Parathyroid adenoma (tissue), 2 donors: Measurements from ENCODE around the gene RAE1.

Experiments used
- H2AFZ ChIP-seq: fragments of 300-600 bp; sonication (generic); one replicate; pipeline ENCODE4 v1.7.0; 2017; ENCODE audit warnings: antibody characterized with exemption, mild to moderate bottlenecking
- H3K27ac ChIP-seq: fragments of 300-600 bp; sonication (generic); one replicate; pipeline ENCODE4 v1.7.0; 2017
- H3K27me3 ChIP-seq: fragments of 300-600 bp; sonication (generic); one replicate; pipeline ENCODE4 v1.7.0; 2017; ENCODE audit warnings: low read length; ENCODE audit not compliant: control insufficient read depth, insufficient read depth
- H3K36me3 ChIP-seq: fragments of 300-600 bp; sonication (generic); one replicate; pipeline ENCODE4 v1.7.0; 2017; ENCODE audit warnings: low read length; ENCODE audit not compliant: control insufficient read depth, insufficient read depth
- H3K4me1 ChIP-seq: fragments of 300-600 bp; sonication (generic); one replicate; pipeline ENCODE4 v1.7.0; 2017; ENCODE audit warnings: control low read depth
- H3K4me2 ChIP-seq: fragments of 300-600 bp; sonication (generic); one replicate; pipeline ENCODE4 v1.7.0; 2017; ENCODE audit warnings: low read length
- H3K4me3 ChIP-seq: fragments of 300-600 bp; sonication (generic); one replicate; pipeline ENCODE4 v1.7.0; 2017; ENCODE audit warnings: low read depth, low read length
- H3K79me2 ChIP-seq: fragments of 300-600 bp; sonication (generic); one replicate; pipeline ENCODE4 v1.7.0; 2017; ENCODE audit warnings: control low read depth
- H3K9ac ChIP-seq: fragments of 300-600 bp; sonication (generic); one replicate; pipeline ENCODE4 v1.7.0; 2017; ENCODE audit warnings: mild to moderate bottlenecking
- H3K9me3 ChIP-seq: fragments of 300-600 bp; sonication (generic); one replicate; pipeline ENCODE4 v1.7.0; 2017; ENCODE audit warnings: low read length; ENCODE audit not compliant: control insufficient read depth
- CTCF ChIP-seq: fragments of 300-600 bp; sonication (generic); IDR thresholded peaks from one replicate; pipeline ENCODE4 v1.7.0; 2017; ENCODE audit warnings: antibody characterized with exemption, mild to moderate bottlenecking
- donor health status: primary hyperparathyroidism.

RAE1 gene

GRCh38 chr20:57310821-57311514 is 40.1 kb upstream of the RAE1 start:
- Histone ChIP-seq H3K27ac (no peak overlapping the region), H3K4me2 (no peak overlapping the region), H2AFZ (no peak overlapping the region), H3K79me2 (no peaks in the 10 kb centered on the region), H3K4me1 (no peaks in the 10 kb centered on the region), H3K4me3 (no peak overlapping the region), H3K36me3 (no peaks in the 10 kb centered on the region), H3K9me3 (no peaks in the 10 kb centered on the region), H3K9ac (no peak overlapping the region), H3K27me3 (no peaks in the 10 kb centered on the region)
- TF ChIP-seq CTCF: no peak

DNA sequence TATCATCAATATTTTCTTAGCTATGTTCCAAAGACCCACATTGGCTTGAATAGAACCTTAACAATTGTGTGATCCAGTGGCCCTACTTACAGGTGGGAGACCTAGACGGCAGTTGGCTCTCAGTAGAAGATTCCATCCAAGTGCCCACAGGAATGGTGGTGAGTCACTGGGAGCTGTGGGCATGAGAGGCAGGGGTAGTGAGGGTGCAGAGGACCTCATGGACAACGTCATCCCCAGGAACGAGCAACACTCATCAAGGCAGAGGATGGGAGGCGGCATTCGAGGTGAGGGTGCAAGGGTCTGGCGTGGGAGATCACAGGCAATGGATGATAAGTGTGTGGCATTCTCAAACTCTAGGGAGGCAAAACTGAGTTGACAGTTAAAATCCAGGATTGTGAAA is 38.9 kb upstream of the RAE1 start:
- Histone ChIP-seq H3K27me3 (no peaks in the 10 kb centered on the region), H2AFZ (no peak overlapping the region), H3K9ac (no peak overlapping the region), H3K4me1 (no peaks in the 10 kb centered on the region), H3K9me3 (no peaks in the 10 kb centered on the region), H3K4me2 (no peak overlapping the region), H3K4me3 (no peak overlapping the region), H3K79me2 (no peaks in the 10 kb centered on the region), H3K36me3 (no peaks in the 10 kb centered on the region), H3K27ac (no peak overlapping the region)
- TF ChIP-seq CTCF: no peak

DNA sequence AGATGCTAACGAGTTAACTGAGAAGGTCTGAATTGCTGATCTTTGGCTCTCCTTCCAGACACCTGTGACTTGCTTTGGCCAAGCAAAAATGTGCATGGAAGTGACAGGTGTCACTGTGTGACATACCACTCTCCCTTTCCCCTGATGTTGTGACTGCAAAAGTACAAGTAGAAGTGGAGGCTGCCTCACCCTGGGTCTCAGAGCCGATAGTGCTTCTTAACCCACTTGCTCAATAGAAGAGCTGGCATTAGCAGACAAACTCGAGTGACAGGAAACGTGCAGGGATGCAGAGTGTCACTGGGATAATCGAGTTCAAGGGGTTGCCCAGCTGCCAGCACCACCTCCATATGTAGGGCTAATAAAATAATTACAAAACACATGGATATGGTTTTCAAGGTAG is 37.8 kb upstream of the RAE1 start:
- Histone ChIP-seq H3K4me2 (no peak overlapping the region), H3K27ac (no peak overlapping the region), H3K4me3 (no peak overlapping the region), H3K36me3 (no peaks in the 10 kb centered on the region), H2AFZ (no peak overlapping the region), H3K9me3 (no peaks in the 10 kb centered on the region), H3K79me2 (no peaks in the 10 kb centered on the region), H3K9ac (no peak overlapping the region), H3K4me1 (no peaks in the 10 kb centered on the region), H3K27me3 (no peaks in the 10 kb centered on the region)
- TF ChIP-seq CTCF: no peak

DNA sequence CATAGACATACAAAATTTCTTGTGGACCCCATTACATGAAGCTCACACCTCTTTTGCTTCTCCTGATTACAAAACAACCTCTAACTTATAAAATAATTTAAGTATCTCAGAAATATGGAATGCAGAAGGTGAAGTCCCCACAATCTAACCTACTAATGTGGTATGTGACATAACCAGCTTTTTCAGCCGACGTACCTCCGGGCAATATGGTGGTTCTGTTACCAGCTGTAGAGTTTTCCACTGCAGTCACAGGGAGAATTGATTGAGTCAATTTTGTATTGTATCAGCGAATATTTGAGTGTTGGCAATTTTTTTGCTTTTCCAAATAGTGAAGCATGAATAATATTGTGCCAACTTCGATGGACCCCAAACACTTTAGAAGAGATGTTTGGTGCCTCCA is 37.1 kb upstream of the RAE1 start:
- H3K27me3 ChIP-seq: no peaks in the 10 kb centered on the region

More for the DNA sequence above, 37.1 kb upstream of the RAE1 start:
- Histone ChIP-seq H2AFZ (no peak overlapping the region), H3K4me3 (no peak overlapping the region), H3K36me3 (no peaks in the 10 kb centered on the region), H3K9me3 (no peaks in the 10 kb centered on the region), H3K4me2 (no peak overlapping the region), H3K79me2 (no peaks in the 10 kb centered on the region), H3K27ac (no peak overlapping the region), H3K9ac (no peak overlapping the region), H3K4me1 (no peaks in the 10 kb centered on the region)
- no peak for TF ChIP-seq CTCF
